ENCODE results near the gene IFIT3.
"Not testable (repeated sequence)": the region's sequence is repeated elsewhere in the genome, so short reads cannot be mapped to it uniquely, and the experiment has no call there.

IFIT3 gene

GRCh38 chr10:89337484-89337883 lies 9.7 kb downstream of the IFIT3 start:
- DNase-seq = no peak

GRCh38 chr10:89338713-89339112 lies 10.9 kb downstream of the IFIT3 start:
- DNase-seq = no peak

- DNase-seq = no peak
Observed at GRCh38 chr10:89339875-89340274, 12.1 kb downstream of the IFIT3 start.

- DNase-seq = no peak
Observed at GRCh38 chr10:89341649-89342048, 13.9 kb downstream of the IFIT3 start.

GRCh38 chr10:89342206-89342958 lies 14.6 kb downstream of the IFIT3 start:
- DNase-seq = no peak

GRCh38 chr10:89343089-89343767 lies 15.4 kb downstream of the IFIT3 start:
- DNase-seq = no peak

GRCh38 chr10:89344156-89344555 lies 16.4 kb downstream of the IFIT3 start:
- DNase-seq = no peak

- DNase-seq = no peak
Observed at GRCh38 chr10:89345367-89346000, 17.7 kb downstream of the IFIT3 start.

DNA sequence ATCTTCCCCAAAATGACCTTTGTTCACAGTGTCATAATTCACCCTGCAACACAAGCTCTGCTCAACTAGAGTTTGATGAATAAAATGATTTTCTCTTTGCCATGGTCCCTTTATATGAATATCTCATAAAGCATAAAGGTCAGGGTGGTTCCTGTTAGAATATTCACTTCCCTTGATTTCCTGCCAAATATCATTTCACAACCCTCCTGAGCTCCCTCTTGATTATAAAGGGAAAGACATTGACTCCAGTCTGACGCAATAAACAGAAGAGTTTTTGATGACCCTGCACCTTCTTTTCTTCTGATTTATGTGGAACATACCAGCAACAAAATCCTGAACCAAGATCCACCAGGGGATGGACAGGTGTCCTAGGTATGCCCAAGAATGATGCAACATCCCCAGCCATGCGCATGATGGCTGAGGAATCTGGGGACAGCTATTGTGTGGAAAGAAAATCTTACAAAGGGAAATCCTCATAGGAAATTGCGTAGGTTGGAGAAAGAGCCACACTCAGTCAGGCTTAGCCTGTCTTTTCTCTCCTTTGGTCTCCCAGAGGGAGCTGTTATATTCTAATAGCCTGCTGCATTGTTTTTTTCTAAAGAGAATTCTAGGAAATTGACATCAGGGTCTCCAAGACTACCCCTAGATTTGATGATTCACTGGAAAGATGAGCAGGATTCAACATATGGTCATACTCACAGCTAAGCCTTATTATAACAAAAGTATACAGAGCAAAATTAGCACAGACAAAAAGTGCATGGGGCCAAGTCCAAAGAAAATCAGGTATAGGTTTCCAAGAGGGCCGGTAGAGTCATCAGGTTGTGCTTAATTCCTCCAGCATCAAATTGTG lies 18.8 kb downstream of the IFIT3 start:
- DNase-seq = no peak

- no peak for DNase-seq
Observed at GRCh38 chr10:89347701-89348457, 20.1 kb downstream of the IFIT3 start.

DNA sequence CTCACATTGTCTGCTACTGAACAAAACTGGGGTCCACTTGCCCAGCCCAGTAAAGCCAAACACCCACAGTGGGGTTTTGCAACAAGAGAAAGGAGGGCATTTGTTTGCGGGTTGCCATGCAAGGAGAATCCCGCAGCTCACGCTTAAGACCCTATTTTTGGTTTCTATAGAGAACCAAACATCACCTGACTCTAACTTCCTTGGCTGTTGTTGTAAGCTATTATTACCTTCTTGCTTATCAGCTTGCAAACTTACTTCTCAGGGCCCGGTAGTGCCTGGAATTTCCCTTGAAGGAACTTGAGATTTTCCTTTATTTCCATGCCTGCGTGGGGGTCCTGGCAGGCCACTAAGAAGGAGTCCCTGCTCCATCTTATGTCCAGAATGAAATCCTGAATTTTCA lies 20.7 kb downstream of the IFIT3 start:
- no peak for DNase-seq

GRCh38 chr10:89348975-89349374 lies 21.2 kb downstream of the IFIT3 start:
- DNase-seq = no peak

GRCh38 chr10:89350631-89351315 lies 23.0 kb downstream of the IFIT3 start:
- DNase-seq = not testable (repeated sequence)

GRCh38 chr10:89351412-89351779 lies 23.6 kb downstream of the IFIT3 start:
- DNase-seq = no peak

DNA sequence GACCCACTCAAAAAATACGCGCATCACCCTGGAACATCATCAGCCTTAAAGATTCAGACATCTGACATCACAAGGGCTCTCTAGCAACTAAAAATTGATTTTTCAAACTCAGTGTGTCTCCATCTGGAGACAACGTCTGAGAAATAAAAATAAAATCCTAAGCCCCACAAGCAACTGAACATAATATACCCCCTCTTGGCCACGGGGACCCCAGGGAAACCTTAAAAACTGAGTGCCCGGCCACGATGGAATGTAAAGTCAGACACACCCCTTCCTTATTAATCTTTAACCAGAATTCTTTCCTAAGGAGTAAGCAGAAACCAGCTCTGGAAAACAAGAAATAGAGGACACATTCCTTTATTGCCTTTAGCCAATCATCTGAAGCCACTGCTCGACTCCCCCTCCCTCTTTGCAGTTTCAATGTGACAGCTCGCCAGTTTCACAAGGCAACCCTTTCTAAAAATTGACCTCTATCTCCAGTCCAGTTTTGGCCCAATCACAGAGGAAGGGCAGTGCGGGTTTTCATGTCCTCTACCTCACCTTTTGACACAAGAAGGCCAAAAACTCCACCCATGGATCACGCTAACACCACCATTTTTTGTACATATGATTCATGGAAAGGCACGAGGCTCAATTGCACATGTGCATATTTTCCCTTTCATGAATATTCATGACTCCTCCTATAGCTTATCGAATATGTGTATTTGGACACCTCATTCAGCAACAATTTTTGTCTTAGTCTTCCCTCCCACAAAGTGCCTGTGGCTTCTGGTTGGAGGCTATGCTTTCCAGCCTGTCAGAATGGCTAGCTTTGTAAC lies 24.2 kb downstream of the IFIT3 start:
- DNase-seq = no peak

DNA sequence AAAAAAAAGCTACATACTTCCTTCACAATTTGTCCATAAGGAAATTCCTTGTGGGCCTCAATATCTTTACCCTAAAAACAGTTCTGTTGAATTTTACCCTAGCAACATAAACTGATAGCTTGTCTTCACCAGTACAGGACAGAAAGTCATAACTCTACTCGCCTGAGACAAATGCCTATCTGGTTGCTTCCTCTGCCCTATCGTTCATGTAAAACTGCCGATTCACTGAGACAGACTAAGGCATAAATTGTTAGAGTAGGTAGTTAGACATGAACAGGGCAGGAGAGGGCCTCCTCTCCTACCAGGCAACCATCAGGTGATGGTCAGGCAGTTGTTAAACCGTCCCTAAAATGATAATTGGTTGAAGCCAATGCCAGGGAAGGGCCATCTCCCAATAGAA lies 25.0 kb downstream of the IFIT3 start:
- no peak for DNase-seq

- no peak for DNase-seq
Observed at GRCh38 chr10:89355394-89355931, 27.7 kb downstream of the IFIT3 start.

GRCh38 chr10:89357096-89357495 lies 29.3 kb downstream of the IFIT3 start:
- no peak for DNase-seq

- no peak for DNase-seq
Observed at GRCh38 chr10:89357975-89358374, 30.2 kb downstream of the IFIT3 start.

DNA sequence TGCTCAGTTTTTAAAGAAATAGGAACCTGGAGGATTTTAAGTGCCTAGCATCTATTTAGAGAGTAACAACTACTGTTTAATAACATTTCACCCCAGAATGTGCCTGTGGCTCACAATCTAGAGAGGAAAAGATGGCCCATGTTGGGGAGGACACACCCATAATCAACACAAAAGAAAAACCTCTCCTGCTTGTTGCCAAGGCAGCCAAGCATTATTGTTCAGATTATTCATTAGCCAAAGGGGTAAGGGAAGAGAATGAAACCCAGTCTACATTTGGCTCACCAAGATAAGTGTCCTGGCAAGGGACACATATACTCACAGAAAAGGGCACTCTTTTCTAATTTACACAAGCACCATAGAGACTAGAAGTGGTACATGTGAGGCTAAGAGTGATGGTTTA lies 32.4 kb downstream of the IFIT3 start:
- DNase-seq = no peak

GRCh38 chr10:89362929-89363328 lies 35.1 kb downstream of the IFIT3 start:
- DNase-seq = no peak
